GM12801 (cell line): Measurements from ENCODE around the gene PRDM16.

Source experiments
- TF ChIP-seq, protein P1 (sequence below): IDR thresholded peaks from one replicate; pipeline ENCODE4 v1.5.1; 2011; ENCODE audit warnings: control low read depth; ENCODE audit not compliant: insufficient read length; ENCODE audit errors: extremely low read depth

Gene PRDM16

DNA sequence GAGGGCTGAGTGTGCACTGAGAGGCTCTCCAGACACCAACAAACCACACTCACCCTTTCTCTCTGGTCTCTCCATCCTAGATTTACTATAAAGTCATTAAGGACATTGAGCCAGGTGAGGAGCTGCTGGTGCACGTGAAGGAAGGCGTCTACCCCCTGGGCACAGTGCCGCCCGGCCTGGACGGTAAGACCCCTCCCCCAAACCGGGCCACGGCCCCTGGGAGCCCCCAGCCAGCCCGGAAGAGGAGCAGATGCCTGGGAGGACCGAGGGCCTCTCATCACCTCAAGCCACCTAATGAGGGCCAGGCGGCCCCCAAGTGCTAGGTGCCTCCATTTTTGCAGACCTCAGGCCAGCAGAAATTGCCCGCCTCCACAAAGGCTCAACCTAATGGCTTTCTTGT is 327.4 kb downstream of the PRDM16 start:
- TF ChIP-seq, protein P1, sequence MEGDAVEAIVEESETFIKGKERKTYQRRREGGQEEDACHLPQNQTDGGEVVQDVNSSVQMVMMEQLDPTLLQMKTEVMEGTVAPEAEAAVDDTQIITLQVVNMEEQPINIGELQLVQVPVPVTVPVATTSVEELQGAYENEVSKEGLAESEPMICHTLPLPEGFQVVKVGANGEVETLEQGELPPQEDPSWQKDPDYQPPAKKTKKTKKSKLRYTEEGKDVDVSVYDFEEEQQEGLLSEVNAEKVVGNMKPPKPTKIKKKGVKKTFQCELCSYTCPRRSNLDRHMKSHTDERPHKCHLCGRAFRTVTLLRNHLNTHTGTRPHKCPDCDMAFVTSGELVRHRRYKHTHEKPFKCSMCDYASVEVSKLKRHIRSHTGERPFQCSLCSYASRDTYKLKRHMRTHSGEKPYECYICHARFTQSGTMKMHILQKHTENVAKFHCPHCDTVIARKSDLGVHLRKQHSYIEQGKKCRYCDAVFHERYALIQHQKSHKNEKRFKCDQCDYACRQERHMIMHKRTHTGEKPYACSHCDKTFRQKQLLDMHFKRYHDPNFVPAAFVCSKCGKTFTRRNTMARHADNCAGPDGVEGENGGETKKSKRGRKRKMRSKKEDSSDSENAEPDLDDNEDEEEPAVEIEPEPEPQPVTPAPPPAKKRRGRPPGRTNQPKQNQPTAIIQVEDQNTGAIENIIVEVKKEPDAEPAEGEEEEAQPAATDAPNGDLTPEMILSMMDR: no peak

DNA sequence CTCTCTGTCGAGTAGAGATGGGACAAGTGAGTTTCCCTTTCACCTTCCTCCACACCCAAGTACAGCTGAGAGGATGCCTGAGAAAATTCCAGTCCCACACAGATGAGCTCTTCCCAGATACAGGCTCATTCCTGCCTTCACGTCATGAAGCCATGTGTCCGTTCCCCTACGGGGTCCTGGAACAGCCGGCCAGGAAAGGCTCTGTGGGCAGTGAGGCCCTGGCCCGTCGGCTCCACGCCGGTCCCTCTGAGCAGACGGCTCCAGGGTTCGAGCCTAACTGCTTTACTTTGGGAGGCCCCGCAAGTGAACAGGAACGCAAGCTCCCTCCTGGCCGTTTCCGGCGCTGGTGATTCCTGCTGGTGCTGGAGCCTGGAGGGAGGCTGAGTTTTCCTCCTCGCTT is 328.3 kb downstream of the PRDM16 start:
- TF ChIP-seq, protein P1: no peak

DNA sequence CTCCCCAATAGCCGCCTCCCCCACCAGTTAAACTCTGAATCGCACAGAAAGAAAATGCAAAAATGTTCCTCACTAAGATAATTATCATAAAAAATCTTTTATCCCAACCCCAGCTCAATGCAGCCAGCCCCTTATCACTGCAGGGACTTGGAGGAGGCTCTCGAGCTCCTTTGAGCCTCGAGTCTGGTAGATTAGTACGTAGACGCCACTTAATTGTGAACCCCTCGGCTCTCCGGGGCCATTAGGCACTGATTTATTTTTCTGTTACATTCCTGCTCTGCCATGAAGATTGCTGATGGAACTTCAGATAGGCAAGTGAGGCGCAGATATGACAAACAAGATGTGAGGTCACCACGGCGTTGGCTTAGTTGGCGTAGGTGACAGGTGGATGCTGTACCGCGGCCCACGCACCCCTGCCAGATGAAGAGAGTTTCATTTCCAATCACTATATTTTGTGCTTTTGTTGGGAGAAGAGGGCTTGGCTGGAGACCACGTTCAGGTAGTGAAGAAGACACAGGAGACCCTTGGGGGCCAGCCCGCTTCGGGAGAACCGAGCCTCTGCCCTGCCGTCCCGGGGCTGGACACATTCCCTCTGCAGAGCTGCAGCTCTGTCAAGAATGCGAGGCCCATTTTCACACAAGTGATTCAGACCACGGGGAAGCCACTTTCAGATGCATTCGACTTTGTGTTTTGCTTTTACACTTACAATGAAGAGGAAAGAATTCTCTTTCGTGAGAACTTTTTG is 329.6 kb downstream of the PRDM16 start:
- TF ChIP-seq, protein P1: no peak

DNA sequence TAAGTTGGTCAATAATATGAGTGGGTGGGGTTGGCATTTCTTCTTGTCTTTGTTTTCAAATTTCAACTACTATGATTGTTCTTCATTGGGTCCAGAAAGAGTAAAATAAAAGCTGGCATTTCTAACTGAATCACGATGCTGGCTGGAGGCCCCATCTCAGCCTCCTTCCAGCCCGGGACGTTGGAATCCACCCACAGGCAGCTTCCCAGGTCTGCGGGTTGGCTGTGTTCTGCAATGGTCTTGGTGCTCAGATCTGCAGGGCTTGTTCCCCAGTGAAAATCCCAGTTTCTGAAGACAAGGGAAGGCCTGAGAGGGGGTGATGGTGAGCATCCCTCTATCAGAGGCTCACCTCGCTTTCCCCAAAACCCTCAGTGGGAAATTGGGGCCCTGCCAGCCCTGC is 330.7 kb downstream of the PRDM16 start:
- TF ChIP-seq, protein P1: no peak

DNA sequence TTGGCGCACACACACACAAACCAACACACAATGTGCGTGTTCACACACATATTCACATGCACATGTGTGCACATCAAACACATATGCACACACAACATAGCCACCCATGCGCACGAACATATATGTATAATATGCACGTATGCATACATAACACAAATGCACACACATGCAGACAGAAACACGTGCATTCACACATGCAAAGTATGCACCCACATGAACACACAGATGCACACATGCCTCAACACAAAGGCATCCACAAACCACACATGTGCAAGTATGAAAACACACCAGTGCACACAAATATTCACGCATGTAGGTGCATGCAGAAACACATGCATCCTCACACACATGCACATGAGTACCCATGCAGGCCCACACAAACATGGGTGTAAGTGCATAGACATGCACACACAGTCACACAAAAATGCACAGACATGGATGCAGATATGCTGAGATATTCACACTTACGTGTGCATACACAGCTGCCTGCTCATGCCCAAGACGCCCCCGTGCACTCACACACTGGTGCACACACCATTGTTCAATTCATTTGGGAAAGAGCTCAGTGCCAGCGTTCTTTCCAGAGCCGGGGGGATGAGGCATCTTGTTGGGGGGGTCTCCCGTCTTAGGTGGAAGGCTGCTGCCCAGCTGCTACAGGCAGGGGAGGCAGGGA is 332.7 kb downstream of the PRDM16 start:
- TF ChIP-seq, protein P1: no peak

DNA sequence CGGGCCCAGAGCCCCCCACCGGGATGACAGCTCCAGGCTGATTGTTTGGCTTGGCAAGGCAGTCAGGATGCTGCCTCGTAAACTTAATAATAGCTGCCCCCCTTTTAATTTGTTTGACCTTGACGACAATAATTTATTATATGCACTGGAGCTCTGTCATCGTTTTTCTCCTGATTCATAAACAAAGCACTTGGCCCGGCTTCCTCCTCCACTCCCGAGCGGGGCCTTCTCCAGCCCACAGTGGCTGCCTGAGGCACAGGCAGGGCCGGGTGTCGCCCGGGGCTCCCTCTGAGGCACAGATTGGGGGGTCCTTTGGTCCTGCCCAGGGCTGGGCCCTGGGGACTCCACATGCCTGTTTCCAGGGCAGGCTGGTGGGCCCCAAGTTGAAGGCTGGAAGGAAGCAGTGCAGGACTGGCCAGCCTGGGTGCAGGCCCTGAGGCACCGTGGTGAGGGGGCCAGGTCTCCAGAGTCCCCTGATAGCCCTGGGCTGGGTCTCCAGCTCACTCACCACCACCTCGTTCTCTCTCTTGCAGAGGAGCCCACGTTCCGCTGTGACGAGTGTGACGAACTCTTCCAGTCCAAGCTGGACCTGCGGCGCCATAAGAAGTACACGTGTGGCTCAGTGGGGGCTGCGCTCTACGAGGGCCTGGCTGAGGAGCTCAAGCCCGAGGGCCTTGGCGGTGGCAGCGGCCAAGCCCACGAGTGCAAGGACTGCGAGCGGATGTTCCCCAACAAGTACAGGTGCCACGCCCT is 333.4 kb downstream of the PRDM16 start:
- TF ChIP-seq, protein P1: no peak

DNA sequence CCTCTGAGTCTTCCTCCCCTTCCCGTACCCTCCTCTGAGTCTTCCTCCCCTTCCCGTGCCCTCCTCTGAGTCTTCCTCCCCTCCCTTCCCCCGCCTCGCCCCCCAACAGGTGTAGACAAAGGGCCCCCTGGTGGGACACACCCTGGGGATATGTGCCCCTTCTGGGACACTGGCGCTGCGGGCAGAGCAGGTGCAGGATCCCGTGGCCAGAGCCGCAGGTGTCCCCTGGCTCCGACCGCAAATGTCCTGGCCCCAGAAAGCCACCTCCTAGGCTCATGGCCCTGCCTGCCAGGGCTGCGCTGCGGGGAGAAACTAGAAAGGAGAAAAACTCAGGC is 334.0 kb downstream of the PRDM16 start:
- TF ChIP-seq, protein P1: no peak
